HG03060 (cell line): ENCODE results near the gene MSL1.

ENCODE experiments used
- ATAC-seq: cut with Tn5 transposase; IDR thresholded peaks from one replicate; pipeline ENCODE4 v1.9.1; 2021; ENCODE audit warnings: low read depth, moderate number of reproducible peaks; ENCODE audit not compliant: unreplicated experiment

MSL1 gene

GRCh38 chr17:40090237-40091119, 31.3 kb upstream of the MSL1 start:
- ATAC-seq: no peak

DNA sequence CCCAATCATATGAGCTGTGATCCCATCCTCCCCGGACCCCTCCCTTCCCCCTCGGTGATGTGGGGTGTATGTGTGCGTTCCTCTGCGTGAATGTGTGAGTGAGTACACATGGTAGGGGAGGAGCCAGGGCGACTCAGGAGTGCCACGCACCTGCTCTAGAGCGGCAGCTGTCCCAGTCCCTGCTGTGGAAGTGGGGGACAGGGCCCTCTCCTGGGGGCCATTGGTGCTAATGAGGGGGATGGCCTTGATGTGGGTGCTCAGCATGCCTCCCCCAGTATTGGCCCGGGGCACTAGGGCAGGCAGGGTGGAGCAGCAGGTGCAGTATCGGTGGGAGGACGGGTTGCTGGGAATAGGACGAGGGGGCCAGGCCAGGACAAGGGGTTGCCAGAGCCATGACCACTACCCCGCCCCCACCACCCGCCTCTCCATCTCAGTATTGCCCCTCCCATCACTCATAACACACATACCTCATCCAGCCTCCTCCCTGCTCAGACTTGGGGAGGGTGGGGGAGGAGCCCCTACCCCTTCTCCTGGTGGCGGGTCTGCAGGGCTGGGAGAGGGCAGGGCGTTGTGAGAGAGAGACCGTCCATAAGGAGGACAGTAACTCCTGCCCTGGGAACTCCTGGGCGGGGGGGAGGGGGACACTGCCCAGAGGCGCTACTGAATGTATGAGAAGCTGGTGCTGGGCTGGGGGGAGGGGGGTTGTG, 29.9 kb upstream of the MSL1 start:
- no peak for ATAC-seq

- ATAC-seq: no peak
Measured at GRCh38 chr17:40092581-40092980, 29.2 kb upstream of the MSL1 start.

DNA sequence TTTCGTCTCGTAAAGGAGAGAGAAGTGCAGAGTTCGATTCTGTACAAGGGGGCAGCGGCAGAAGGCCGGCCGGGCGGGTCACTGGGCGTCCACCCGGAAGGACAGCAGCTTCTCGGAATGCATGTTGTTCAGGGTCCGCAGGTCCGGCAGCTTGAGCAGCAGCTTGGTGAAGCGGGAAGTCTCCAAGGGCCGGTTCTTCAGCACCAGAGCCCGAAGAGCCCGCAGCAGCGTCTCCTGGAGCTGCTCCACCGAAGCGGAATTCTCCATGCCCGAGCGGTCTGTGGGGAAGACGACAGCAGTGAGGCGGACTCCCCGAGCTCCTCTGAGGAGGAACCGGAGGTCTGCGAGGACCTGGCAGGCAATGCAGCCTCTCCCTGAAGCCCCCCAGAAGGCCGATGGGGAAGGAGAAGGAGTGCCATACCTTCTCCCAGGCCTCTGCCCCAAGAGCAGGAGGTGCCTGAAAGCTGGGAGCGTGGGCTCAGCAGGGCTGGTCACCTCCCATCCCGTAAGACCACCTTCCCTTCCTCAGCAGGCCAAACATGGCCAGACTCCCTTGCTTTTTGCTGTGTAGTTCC, 28.7 kb upstream of the MSL1 start:
- ATAC-seq: no peak

DNA sequence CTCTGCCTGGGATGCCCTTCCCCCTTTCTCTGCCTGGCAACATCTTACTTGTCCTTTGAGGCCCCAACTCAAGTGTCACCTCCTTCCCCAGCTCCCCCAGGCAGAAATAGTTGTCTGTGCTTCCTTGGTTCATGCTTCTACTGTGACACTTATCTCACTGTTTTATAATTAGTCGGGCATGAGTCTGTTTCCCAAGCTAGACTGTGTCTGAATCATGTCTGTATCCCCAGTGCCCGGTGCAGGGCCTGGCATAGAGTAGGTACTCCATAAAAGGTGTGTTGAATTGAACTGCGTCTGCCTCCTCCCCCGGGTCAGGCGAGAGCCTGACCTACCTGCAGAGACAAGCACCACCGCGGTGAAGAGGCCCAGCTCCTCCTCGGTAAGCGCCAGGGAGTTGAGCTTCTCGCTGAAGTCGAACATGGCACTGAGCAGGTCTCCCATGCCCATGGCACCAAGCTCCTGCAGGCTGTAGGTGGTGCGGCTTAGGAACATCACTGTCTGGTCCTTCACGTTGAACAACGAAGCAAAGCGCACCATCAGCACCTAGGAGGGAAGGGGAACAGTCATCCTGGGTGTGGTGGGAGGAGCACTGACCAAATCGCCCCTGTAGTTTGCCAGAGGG, 28.1 kb upstream of the MSL1 start:
- no peak for ATAC-seq

DNA sequence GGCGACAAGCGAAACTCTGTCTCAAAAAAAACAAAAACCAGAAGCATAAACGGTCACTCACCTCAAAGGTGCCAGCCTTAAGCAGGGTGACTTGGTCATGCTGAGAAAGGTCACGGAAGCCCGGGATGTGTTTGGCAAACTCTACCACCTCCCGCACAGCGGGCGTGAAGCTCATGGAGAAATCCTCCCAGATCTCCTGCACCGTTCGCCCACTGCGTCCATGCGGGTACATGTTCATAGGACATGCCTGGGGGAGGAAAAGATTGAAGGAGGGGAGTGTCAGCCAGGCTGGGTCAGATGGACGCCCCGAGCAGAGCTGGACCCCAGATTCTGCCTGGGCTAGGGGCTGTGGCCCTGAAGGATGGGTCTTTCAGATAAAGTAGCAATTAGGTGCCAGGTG, 26.9 kb upstream of the MSL1 start:
- ATAC-seq: no peak

GRCh38 chr17:40095351-40095943, 26.3 kb upstream of the MSL1 start:
- no peak for ATAC-seq

DNA sequence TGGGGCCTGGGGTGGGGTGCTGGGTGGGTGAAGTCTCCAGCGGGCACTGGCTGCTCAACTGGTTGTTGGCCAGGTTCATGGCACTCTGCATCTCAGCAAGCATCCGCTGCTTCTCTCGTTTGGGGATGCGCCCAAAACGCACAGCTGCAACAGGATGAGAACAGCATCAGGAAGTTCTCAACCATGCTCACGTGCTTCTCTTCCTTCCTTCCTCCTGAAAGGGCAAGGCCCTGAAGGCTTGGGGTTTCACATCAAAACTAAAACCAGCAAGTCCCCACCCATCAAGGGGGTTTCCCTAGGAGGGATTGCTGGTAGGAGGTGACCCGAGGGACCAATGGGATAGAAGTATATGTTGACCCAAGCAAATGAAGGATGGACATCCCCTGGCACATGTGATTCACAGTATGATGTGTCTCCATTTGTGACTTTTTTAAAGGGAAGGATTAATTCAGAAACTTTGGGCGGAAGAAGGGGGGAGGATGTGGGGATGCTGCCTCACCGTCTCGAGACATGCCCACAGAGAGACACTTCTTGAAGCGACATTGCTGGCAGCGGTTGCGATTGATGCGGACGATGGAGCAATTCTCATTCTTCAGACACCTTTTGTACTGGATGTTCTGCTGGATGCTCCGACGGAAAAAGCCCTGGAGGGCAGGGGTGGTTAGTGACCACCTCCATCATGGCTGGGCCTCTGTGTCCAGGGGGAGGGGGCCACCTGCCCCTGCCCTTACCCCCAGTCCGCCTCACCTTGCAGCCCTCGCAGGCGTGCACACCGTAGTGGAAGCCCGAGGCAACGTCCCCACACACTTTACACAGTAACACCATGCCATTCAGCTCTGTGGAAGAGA, 25.6 kb upstream of the MSL1 start:
- peak; percentile 56 for ATAC-seq

- no peak for ATAC-seq
Measured at GRCh38 chr17:40097087-40097486, 24.7 kb upstream of the MSL1 start.

- ATAC-seq: no peak
Measured at GRCh38 chr17:40097931-40098845, 23.6 kb upstream of the MSL1 start.

GRCh38 chr17:40098846-40099618, 22.7 kb upstream of the MSL1 start:
- no peak for ATAC-seq

DNA sequence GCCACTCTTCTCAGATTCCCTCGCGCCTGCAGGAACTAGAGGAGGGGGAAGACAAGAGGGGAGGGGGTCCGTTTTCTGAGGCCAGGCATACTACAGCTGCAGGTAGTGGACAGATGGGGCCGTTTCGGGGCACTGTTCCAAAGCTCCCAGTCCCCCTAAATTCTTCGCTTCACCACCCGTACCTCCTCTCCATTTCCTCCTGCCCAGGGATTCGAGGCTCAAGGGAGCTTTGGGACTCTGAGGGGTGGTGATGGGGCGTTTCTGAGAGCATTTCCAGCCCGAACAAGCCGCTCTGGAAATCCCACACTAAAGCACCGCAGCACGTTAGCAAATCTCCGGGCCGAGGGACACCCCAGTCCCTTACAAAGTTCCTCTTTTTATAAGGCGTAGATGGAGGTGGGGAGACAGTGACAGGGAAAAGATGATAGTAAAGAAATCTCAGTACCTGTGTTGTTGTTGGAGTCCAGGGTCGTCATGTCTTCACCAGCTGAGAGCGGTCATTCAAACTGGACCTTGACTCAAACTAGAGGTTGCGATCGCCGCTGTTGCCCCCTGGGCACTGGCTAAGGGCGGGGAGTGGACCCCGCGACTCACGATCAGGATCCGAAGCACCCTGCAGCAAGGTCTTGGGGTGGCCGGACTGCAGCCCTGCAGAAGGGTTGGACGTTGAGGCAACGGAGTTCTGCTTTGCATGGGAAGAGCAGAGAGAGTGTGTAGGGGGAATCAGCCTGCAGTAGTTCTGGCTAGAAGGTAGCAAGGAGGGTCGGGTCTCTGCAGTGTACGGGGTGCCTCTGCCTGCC, 22.0 kb upstream of the MSL1 start:
- ATAC-seq: no peak

- no peak for ATAC-seq
Measured at GRCh38 chr17:40100419-40100668, 21.4 kb upstream of the MSL1 start, which contains the start of gene NR1D1. TSS of gene NR1D1 (minus strand) at chr17:40100589. CDS start at chr17:40100094, 495 bp downstream.

DNA sequence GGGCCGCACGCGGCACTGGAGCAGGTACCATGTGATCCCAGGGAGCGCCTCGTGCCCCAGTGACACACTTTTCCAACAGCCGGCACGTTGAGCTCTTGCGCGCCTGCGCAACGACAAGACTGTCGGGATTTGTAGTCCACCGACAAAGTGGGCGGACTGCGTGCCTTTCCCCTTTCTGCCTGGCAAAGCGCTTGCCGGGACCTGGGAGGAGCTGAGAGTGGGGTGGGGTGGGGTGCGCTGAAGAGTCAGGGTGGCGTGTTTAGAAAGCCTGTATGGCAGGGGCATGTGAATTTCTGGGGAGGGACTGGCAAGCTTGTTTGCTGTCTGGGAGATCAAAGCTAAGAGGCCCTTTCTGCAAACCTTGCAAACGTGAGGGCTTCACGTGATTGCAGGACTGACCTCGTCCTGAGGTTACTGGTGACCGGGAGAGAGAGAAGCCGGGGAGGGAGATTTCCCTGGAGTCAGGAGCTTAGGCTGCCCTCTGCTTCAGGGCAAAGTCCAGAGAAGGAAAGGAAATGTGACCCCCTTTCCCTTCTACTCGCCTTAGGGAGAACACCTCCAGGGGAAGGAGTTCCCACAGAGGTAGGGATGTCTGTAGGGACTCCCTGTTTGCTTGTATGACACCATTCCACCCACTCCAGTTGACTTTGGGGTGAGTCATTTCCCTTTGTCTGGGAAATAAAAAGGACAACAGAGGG, 21.0 kb upstream of the MSL1 start:
- no peak for ATAC-seq

DNA sequence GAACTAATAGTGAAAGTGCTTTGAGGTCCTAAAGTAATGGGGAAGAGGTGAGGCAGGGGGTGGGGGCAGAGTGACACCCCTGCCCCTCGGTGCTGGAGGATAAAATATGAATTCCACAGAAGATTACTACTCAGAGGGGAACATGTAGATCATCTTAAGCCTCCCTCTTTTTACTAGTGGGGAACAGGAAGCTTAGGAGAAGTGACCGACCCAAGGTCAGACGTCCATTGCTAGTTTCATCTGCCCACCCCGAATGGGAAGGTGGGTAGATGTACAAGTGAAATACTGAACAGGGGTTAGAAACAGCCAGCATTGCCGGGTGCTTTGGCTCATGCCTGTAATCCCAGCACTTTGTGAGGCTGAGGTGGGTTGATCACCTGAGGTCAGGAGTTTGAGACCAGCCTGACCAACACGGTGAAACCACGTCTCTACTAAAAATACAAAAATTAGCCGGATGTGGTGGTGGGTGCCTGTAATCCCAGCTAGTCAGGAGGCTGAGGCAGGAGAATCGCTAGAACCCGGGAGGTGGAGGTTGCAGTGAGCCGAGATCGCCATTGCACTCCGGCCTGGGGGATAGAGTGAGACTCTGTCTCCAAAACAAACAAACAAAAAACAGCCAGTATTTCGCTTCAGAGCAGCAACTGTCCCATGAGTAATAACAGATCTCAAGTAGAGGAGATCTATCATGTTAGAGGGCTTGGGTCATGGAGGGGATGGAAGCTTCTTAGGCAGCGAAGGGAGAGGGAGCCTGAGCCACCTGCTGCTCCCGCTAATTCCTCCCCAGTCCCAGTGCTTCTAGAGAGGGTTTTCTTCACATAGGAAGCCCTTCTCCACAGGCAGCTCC, 20.2 kb upstream of the MSL1 start:
- no peak for ATAC-seq

- ATAC-seq: no peak
Measured at GRCh38 chr17:40103071-40103661, 18.6 kb upstream of the MSL1 start.
